SW480 (cell line): ENCODE results near the gene TOR1B.

Experiments used
- DNase-seq: peaks from one replicate; pipeline ENCODE4 v3.0.0-alpha.2; 2016; ENCODE audit warnings: low spot score

Gene TOR1B

DNA sequence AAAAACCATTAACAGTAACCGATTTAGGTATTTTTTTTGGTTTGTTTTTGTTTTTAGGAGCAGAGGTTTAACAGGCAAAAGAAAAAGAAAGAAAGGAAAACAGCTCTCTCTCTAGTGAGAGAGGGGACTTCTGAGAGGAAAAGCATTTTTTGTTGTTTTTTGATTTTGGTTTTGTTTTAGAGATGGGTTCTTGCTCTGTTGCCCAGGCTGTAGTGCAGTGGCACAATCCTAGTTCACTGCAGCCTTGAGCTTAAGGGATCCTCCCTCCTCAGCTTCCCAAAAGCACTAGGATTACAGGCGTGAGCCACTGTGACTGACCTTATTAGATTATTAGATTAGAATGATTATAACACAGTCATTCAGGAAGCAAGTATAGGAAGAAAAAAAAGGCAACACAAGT is 42.4 kb downstream of the TOR1B start:
- DNase-seq, result no peak

DNA sequence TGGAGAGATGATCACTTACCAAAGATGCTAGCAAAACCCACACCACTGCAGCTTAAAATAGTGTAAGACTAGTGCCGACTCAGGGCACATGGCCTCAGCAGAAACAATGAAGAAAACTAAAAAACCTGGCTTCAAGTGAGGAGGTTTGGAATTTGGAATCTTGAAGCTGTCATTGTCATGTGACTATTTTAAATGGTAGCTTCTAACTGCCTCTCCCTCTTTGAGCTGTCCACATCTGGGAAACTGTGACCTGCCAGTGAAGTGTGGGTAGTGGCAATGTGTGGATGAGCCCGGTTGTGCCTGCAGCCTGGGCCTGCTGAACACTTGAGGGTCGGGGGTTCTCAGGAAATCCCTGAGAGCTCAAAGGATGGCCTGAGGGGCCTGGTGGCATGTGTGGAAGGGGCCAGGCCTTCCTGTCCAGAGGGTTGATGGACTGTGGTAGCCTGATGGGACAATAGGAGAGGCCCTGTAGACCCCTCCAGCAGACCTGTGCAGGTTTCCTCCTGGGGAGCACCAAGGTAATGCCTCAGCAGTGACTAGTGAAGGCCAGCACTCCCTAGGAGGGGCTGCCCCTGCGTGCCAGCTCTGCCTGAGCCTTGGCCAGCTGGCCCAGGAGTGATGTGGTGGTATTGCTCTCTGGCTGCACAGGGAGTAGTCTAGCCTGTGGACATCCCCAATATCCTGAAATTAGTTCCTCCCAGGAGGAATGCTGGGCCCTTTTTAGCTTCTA is 45.9 kb downstream of the TOR1B start:
- DNase-seq, result no peak

DNA sequence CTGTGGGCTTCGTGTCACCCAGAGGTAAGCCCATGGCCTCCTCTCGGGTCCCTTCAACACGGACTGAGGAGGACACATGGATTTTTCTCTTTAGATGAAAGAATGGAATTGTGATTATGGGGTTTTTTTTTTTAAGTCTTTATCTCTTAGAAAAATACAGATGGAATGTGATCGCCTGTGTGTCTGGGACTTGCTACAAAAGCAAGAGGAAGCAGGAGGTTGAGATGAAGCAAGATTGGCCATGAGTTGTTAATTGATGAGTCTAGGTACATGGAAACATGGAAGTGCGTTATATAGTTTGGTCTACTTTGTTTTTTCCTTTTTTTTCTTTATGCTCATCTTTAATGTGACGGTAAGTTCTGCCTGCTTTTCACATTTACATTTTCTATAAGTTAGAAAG is 46.9 kb downstream of the TOR1B start:
- no peak for DNase-seq

DNA sequence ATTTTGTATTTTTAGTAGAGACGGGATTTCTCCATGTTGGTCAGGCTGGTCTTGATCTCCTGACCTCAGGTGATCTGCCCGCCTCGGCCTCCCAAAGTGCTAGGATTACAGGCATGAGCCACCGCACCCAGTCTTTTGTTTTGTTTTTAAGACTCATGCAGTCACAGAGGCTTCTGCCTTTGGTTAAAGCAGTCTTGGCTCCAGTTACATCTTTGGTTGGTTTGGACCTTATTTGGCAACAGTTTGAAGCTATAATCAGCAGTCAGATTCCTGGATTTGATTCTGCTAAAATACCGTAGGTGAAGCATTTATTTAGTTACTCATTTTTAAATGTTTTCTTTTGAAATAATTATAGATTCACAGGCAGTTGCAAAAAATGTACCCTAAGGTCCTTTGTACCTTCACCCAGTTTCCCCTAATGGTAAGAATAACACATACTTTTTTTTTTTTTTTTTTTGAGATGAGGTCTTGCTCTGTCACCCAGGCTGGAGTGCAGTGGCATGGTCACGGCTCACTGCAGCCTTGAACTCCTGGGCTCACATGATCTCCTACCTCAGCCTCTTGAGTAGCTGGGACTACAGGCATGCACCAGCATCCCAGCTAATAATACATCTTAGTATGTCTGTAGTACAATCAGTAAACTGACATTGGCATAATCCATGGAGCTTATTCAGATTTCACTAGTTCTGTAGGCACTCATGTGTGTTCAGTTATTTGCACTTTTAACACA is 48.0 kb downstream of the TOR1B start:
- no peak for DNase-seq

DNA sequence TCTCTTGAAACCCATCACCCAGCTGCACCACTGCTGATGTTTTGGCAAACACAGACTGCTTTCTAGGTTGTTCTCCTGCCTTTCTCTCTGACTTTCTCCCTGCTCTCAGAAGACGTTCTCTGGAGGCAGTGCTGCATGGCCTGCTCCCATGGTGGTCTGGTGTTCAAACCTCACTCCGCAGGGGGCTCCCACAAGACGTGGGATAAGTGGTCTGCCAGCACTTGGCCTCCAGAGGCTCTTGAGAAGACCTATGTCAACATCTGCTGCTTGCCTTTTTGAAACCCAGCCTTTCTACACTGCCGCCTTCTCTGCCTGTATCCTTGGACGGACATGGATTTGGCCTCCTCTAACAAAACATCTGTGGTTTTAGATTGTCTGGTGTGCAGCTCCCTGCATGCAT is 48.8 kb downstream of the TOR1B start:
- DNase-seq, result no peak

DNA sequence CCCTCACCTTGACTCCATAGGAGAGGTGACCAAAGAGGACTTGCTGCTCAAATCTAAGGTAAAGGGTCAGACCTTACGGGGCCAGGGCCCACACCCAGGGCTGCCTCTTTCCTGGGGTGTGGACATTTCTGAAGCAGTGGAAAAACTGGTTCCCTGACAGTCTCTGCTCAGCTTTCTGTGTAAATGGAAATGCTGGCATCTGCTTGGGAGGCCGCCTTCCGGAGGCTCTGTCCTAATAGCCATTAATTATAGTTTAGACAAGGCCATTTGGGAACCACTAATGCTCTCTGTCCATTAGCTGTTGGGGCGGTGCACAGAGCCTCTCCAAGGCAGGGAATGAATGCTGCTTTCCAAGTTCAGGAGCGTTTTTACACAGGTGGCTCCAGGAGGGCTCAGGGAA is 49.6 kb downstream of the TOR1B start:
- DNase-seq, result no peak

DNA sequence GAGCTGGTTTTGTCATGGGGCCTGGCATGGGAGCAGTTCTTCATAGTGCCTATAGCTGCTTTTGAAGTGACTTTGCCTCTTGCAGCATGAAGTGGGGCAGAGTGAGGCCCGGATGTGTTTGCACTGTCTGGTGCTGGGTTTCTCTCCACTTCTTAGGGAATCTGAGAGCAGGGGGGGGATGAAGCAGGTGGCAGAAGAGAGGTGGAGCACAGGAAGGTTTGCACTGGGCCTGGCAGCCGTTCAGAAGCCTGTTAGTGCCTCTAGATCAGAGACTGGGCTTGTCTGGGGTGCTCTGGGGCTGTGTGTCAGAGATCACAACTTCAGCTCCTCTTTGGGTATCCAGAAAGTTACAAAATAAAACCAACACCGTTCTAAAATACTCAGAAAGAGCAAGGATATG is 50.6 kb downstream of the TOR1B start:
- DNase-seq, result no peak

DNA sequence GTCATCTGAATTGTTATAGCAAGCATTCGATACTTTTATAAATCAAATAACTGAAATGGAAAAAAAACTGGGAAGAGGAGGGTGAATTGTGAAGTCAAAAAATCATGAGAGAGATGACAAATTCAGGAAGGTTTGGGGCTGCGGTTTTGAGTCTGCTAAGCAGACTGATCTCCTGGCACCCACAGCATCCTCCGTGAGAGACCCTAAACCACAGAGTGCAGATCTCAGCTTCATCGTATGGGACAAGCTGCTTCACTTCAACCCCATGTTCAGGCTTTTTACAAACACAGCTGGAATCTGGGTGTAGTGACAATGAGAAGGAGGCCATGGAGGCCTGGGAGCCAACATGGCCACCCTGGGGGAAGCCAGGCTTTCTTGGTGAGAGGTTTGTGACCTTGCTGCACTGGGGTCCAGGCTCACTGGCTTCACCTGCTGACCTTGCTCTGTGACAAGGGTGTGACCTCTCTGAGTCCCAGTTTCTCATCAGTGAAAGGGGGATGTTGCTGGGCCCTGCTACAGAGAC is 51.7 kb downstream of the TOR1B start:
- no peak for DNase-seq

DNA sequence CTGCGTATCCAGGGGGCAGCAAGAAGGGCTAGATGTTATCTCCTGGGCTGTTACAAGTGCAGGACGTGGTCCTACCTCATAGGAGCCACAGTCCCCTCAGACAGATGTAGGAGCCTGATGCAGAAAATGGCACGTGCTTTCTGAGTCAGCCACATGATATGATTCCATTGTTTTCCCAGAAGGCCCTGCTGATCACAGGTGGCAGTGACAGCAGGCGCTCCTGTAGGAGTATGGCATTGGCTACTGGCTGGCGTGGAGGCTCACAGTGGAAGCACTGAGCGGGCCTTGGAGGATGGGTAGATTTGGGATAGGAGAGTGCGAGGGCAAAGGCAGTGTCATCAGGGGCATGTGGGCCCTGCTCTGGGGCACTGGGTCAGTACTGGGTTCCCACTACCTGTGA is 54.2 kb downstream of the TOR1B start:
- DNase-seq, result no peak

DNA sequence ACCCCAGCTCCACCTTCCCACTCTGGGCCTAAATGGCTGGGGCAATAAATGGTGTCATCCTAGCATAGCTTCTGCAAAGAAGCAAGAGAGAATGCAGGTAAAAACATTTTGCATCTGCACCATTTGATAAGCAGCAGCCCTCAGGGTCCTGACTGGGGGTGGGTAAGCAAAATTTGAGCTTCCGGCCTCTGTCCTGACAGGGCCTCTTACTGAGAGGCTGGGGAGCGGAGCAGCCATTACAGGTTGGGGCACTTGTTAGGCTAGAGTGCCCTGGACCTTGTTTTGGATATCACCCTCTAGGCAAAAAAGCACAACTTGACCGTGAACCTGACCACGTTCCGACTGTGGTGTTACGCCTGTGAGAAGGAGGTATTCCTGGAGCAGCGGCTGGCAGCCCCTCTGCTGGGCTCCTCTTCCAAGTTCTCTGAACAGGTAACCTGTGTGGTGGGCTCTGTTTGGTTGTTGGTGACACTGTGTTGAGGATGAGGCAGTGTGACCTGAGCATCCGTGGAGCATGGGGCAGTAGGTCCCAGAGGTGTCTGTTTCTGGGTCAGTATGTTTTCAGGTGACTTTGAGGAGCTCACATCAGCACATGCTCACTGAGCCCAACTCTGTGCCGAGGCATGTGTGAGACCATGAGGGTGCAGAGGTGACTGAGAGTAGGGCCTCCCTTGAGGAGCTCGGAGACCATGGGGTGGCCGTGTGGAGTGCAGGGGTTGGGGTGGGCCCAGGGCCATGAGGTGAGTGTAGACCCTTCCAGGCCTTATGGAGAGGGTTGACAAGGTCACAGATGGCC is 55.4 kb downstream of the TOR1B start:
- no peak for DNase-seq
